GM18517 (cell line): ENCODE measurements around the gene PRR36.

ENCODE experiments used
- ATAC-seq: cut with Tn5 transposase; IDR thresholded peaks from one replicate; pipeline ENCODE4 v1.9.1; 2021; ENCODE audit warnings: mild to moderate bottlenecking, moderate library complexity; ENCODE audit not compliant: unreplicated experiment

PRR36 gene

DNA sequence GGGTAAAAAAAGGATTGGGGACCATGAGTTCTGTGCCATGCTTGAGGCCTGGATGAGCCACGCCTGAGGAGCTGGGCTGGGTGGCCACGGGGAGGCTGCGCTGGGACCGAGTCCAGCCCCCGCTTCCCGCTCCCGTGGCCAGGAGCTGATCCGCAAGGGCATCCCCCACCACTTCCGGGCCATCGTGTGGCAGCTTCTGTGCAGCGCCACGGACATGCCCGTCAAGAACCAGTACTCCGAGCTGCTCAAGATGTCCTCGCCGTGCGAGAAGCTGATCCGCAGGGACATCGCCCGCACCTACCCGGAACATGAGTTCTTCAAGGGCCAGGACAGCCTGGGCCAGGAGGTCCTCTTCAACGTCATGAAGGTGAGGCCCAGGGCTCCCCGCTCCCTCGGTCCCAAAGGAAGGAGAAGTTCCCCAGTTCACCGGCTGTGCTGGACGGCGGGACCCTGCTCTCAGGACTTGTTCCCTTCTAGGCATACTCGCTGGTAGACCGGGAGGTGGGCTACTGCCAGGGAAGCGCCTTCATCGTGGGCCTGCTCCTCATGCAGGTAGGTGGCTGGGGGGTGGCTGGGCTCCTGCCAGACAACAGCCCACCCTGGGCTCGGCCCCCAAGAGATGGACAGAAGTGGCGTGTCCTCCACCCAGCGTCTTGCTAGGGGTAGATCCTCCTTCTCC lies 25.3 kb downstream of the PRR36 start:
- no peak for ATAC-seq

GRCh38 chr19:7847664-7848063 lies 26.5 kb downstream of the PRR36 start:
- no peak for ATAC-seq

DNA sequence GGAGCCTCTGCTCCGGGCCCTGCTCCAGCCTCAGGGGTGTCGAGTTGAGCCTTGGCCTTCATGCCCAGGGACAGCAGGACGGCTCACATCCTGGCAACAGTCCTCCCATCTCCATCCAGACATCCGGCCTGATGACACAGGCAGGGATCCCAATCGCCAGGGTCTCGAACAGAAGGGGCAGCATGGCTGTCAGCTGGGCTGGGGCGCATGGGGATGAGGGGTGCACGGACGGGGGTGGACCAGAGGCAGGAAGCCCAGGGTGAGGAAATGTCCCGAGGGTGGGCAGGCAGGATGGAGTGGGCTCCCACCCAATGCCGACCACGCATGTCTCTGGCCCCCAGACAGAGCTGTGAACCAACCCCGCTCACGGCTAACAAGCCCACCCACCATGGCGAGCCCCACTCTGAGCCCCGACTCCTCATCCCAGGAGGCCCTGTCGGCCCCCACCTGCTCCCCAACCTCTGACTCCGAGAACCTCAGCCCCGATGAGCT lies 28.0 kb downstream of the PRR36 start:
- ATAC-seq: no peak

GRCh38 chr19:7845390-7846154 lies 28.6 kb downstream of the PRR36 start:
- no peak for ATAC-seq

GRCh38 chr19:7844951-7845350 lies 29.2 kb downstream of the PRR36 start:
- ATAC-seq: no peak

GRCh38 chr19:7844405-7844804 lies 29.8 kb downstream of the PRR36 start:
- no peak for ATAC-seq

- ATAC-seq: no peak
These were observed 30.7 kb downstream of the PRR36 start for GRCh38 chr19:7843521-7843920.

- no peak for ATAC-seq
These were observed 31.4 kb downstream of the PRR36 start for GRCh38 chr19:7842661-7843294.

- no peak for ATAC-seq
These were observed 32.2 kb downstream of the PRR36 start for GRCh38 chr19:7841751-7842660.

GRCh38 chr19:7840629-7841028 lies 33.6 kb downstream of the PRR36 start:
- ATAC-seq: no peak

- ATAC-seq: no peak
These were observed 34.7 kb downstream of the PRR36 start for GRCh38 chr19:7839476-7839875.

DNA sequence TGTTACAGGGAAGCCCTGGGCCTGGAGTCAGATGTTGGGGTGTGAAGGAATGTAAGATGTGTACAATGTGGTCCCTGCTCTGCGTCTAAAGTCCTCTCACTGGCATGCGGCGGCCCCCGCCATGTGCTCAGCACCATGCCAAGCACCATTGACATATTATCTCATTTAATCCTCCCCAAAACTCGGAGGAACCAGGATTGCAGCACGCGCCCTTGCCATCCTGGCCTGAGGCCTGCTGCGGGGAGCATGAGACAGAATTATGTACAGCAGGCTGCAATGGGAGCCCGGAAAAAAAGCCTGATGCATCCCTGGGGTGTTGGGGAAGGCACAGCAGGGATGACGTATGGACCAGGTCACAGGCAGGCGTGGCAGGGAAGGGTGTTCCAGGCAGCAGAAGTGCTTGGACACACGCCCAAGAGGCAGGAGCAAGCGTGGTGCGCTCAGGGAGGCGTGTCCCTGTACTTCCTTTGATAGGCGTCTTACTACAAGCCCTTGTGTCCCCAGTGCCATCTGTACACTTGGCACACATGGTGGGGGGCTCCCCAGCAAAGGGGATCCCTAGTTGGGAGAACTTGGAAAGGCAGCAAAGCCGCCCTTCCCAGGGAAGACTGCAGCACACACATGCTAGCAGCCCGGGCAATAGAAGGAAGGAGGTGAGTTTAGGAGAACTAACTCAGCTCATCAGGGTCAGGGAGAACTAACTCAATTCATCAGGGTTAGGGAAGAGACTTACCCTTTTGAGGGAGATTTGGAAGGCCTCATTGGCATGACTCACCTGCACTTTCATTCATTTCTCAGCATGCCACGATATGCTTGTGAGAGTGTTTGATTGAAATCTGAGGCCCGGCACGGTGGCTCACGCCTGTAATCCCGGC lies 40.7 kb downstream of the PRR36 start:
- no peak for ATAC-seq

DNA sequence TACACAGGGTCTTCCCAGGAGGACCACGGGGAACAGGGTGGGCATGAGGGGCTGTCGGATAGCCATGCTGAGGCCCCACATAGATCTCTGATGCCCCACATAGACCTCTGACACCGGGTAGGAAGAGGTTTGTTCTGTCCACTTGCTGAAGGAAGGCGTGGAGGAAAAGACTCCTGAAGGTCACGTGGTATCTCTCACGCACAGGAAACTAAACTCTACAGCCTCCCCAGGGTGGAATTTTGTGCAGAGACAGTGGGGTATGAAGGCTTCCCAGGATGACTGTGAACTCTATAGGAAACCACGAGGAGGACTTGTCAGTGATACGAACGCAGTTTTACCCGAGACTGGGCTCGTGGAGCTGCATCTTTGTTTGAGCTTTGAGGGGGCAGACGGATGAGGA lies 41.4 kb downstream of the PRR36 start:
- no peak for ATAC-seq

- ATAC-seq: no peak
These were observed 42.2 kb downstream of the PRR36 start for GRCh38 chr19:7832009-7832408.

DNA sequence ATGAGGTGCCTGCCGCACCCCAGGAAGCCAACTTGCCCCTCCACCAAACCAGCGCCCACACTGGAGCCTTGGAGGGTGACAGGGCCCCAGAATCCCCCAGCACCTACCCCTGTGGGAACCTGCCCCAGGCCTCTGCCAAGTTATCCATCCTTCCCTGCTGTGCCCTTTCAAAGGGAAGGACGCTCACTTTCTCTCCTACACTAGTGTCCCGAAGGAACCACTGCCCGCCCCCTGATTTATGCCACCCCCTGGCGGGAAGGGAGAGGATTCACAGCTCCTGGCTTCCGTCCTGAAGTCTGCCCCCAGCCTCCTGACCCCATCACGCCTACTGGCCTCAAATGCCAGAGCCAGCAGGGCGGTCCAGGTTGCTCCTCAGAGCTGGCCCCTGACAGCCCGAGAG lies 42.7 kb downstream of the PRR36 start:
- ATAC-seq: no peak

DNA sequence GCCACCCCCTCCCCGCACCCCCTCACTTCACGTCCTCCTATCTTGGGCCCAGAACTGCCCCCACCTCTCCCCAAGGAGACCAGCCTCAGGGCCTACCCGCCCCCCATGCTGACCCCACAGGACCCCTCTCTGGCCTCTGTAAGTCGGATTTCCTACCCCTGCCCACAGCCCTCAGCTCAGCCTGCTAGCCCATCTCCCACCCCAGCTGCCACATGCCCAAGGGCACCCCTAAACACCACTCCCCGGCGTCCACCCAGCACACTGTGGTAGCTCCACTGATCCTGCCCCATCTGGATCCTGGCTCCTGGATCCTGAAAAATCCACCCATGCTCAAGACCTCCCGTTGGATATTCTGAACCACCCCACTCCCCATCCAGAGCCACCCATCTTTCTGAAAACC lies 43.4 kb downstream of the PRR36 start:
- no peak for ATAC-seq

- peak; percentile 3 for ATAC-seq
These were observed 43.9 kb downstream of the PRR36 start for GRCh38 chr19:7830272-7830771.

DNA sequence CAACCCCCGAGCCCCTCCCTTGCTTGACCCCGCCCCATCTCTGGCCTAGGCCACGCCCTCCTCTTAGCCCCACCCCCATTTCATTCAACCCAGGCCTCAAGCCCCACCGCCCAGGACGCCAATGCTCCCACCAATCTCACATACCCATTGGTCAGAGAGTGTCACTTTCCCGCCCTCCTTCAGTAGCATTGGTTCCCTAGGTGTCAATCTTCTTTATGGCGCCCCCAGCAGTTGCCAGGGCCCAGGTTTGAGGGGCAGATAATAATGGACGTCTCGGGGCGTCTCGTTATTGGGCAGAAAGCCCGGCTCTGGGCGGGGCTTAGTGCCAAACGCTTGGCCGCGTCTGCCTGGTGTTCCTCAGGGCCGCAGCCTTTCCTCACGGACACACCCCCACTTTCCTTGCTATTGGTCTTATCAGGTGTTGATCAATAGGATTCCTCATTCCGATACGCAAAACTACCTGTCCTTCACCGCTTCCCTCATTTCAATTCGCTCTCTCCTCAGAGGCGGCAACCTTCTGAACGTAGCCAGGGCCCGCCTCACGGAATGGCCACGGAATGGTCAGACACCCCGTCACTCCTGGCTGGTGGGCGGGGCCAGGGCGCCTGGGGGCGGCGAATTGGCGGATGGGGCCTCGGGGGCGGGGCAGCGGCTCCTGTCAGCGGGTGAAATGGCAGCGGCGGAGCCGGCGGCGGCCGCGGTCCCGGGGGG lies 44.5 kb downstream of the PRR36 start, which contains the start of gene EVI5L:
Gene EVI5L (plus strand): TSS at position 658 of the 711 bp plus-strand sequence. CDS start 16,325 bp downstream, outside the sequence.
- ATAC-seq: peak; percentile 91

- ATAC-seq: no peak
These were observed 45.0 kb downstream of the PRR36 start for GRCh38 chr19:7829166-7829520.
